HepG2 (cell line): ENCODE measurements around the gene P3H2. TPM values are rescaled to one million over a fixed set of nuclear protein-coding genes. Genes with fewer than 3 reads are reported as not detected.

Experiments used
- ATAC-seq: fragments of 200-7000 bp; cut with Tn5 transposase; 3 replicates; pipeline ENCODE4 v1.9.1; 2020; ENCODE audit warnings: mild to moderate bottlenecking, moderate library complexity
- BruUV-seq: library from RNA; stranded (reverse); fragments of 400-500 nt; replicated peaks from 2 replicates; lab custom pipeline; 2021; lab: Mats Ljungman, UMichigan
- CTCF ChIA-PET: fragments of 300-600 bp; formaldehyde crosslinking; extraction: SDS; loops from one replicate; lab custom pipeline; 2021; ENCODE audit warnings: low total read pairs, inconsistent platforms, low intra/inter-chr PET ratio; lab: Yijun Ruan, JAX
- POLR2A ChIA-PET: fragments of 350-600 bp; sonication (Branson Sonifier 250); formaldehyde crosslinking; loops from one replicate; lab custom pipeline; 2020; ENCODE audit warnings: antibody characterized with exemption, inconsistent platforms; lab: Yijun Ruan, JAX
- DNase-seq: peaks from one replicate; pipeline ENCODE4 v3.0.0-alpha.2; 2015; ENCODE audit warnings: low spot score
- FAIRE-seq: peaks from 3 replicates; lab custom pipeline; 2011; peaks lifted over from hg19 to GRCh38; lab: Jason Lieb, UNC
- H2AFZ ChIP-seq: one replicate; pipeline ENCODE4 v1.6.1; 2011; ENCODE audit warnings: low read length, inconsistent platforms
- H3K27ac ChIP-seq: fragments of 300-600 bp; 3 replicates; pipeline ENCODE4 v1.8.0; 2011; ENCODE audit warnings: mixed run types, mild to moderate bottlenecking, mixed read lengths, low read length, inconsistent platforms; ENCODE audit not compliant: insufficient read depth; ENCODE audit errors: extremely low read length
- H3K27me3 ChIP-seq, 2 experiments: fragments of 200-600 bp in 1 of 2; 2 replicates in 1 of 2; 3 replicates in 1 of 2; pipeline versions ENCODE4 v1.6.0 to v1.8.0; 2011; ENCODE audit warnings: low read length in 2 of 2, mild to moderate bottlenecking in 2 of 2, moderate library complexity in 2 of 2, inconsistent platforms in 1 of 2; ENCODE audit not compliant: insufficient read depth in 2 of 2, control insufficient read depth in 1 of 2
- H3K36me3 ChIP-seq, 2 experiments: fragments of 200-600 bp in 1 of 2; replicated peaks in 1 of 2; 2 replicates in 1 of 2; 3 replicates in 1 of 2; pipeline versions ENCODE4 v1.5.1 to v1.8.0; 2011; ENCODE audit warnings: low read length in 2 of 2, inconsistent platforms in 1 of 2; ENCODE audit not compliant: insufficient read depth in 2 of 2, control insufficient read depth in 1 of 2
- H3K4me1 ChIP-seq: 2 replicates; pipeline ENCODE4 v1.5.1; 2012; ENCODE audit warnings: low read length, inconsistent platforms; ENCODE audit not compliant: insufficient read depth
- H3K4me2 ChIP-seq: 2 replicates; pipeline ENCODE4 v1.6.0; 2011; ENCODE audit warnings: low read depth, low read length, inconsistent platforms
- H3K4me3 ChIP-seq, 3 experiments: fragments of 200-600 bp in 1 of 3; sonication (generic), shearing (Covaris generic) in 1 of 3; replicated peaks in 1 of 3; 2 replicates each; pipeline ENCODE4 v1.5.1; 2011 to 2016; ENCODE audit warnings: low read length in 3 of 3, inconsistent platforms in 2 of 3, low read depth in 2 of 3, mild to moderate bottlenecking in 2 of 3, control low read depth in 1 of 3, mixed read lengths in 1 of 3; ENCODE audit not compliant: insufficient read depth in 1 of 3
- H3K79me2 ChIP-seq: one replicate; pipeline ENCODE4 v1.6.1; 2011; ENCODE audit warnings: low read length, inconsistent platforms; ENCODE audit not compliant: insufficient read depth
- H3K9ac ChIP-seq: 2 replicates; pipeline ENCODE4 v1.6.0; 2011; ENCODE audit warnings: mild to moderate bottlenecking, low read depth, low read length, inconsistent platforms; ENCODE audit not compliant: insufficient read depth
- H3K9me3 ChIP-seq: 2 replicates; pipeline ENCODE4 v1.5.1; 2012; ENCODE audit warnings: mild to moderate bottlenecking, low read length
- H4K20me1 ChIP-seq: 2 replicates; pipeline ENCODE4 v1.6.0; 2011; ENCODE audit warnings: inconsistent platforms, mild to moderate bottlenecking, low read length, moderate library complexity; ENCODE audit not compliant: insufficient read depth
- HOXD1 ChIP-seq: sonication (generic); formaldehyde crosslinking; IDR thresholded peaks from 2 replicates; pipeline ENCODE4 v1.5.0; 2020; ENCODE audit warnings: missing genetic modification reagents
- KLF11 ChIP-seq: IDR thresholded peaks from 2 replicates; pipeline ENCODE4 v1.6.1; 2016; ENCODE audit warnings: missing compliant biosample characterization
- WGBS: methylation state at CpG from one replicate; pipeline ENCODE4 v1.1.6; 2017; ENCODE audit warnings: low lambda C conversion rate; 5-methylcytosine and 5-hydroxymethylcytosine counted together
- in situ Hi-C: cut with HindIII; loops from 2 replicates; pipeline ENCODE4 v1.10.0; 2017; ENCODE audit warnings: low pct_unique_long_range_greater_than_20kb; ENCODE audit not compliant: extremely low pct_ligation_motif_present
- intact Hi-C: fragments of 100-400 bp; cut with micrococcal nuclease; formaldehyde crosslinking; loops from one replicate; pipeline ENCODE4 v1.10.0; 2022; ENCODE audit not compliant: unreplicated experiment
- polyA plus RNA-seq, 8 experiments: library from polyadenylated mRNA; depleted of rRNA in 3 of 8; stranded (reverse) in 7 of 8; unstranded in 1 of 8; fragments of >200 nt; fragmentation: Illumina TruSeq in 4 of 8; extraction: Trizol in 4 of 8; gene quantifications; 2 replicates each; pipeline versions ENCODE4 v1.2.1 to v1.2.3, GENCODE V29; 2011 to 2016; ENCODE audit warnings: low read depth in 4 of 8, missing spikeins in 1 of 8, mixed read lengths in 1 of 8; ENCODE audit not compliant: insufficient read depth in 1 of 8
- total RNA-seq, 5 experiments: library from RNA; depleted of rRNA; stranded (reverse); fragments of >200 nt; fragmentation: Illumina TruSeq; extraction: Trizol; gene quantifications; 2 replicates each; pipeline ENCODE4 v1.2.3, GENCODE V29; 2016; ENCODE audit warnings: low read depth in 1 of 5

Gene P3H2
- total and polyA plus RNA-seq, 2 of the 13 experiments (the other 11 are each of a cell fraction or from before 2014, with no cell fraction given), result not detected

DNA sequence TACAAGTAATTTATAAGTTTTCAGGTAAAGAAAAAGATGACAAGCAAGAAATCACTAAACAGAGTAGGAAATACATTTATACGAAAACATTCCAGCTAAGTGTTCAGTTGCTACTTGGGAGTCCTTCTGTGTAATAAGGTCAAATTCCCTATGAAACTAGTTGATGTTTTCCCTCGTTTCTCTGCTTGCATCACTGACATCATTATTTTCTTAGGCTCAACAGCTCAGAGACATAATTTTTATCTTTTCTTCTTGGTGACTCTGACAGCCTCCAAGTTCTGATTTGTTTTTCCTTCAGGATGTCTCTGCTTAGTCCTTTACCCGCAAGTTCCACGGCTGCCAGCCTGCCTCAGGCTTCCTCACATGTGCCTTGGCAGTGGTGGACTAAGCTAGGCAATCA, 173.6 kb downstream of the P3H2 start:
- H3K9me3 ChIP-seq, result no peaks in the 10 kb centered on the region

GRCh38 chr3:189945935-189946709, 174.6 kb downstream of the P3H2 start:
- DNase-seq, result no peak
- WGBS, result 55% methylated on average over 6 of the region's 6 CpGs
- BruUV-seq, result no TSS peak
- Histone ChIP-seq H3K36me3 (no peaks in the 10 kb centered on the region), H3K9ac (no peak overlapping the region), H2AFZ (no peak overlapping the region)
- ATAC-seq, result no peak
- CTCF ChIA-PET, result no interaction called here
- POLR2A ChIA-PET, result no interaction called here
- no peak for TF ChIP-seq HOXD1 (CRISPR knock-in tag)
- TF ChIP-seq, all 625 proteins: peak for 0
- H3K4me3 ChIP-seq, result no peak overlapping the region
- H3K4me1 ChIP-seq, result peaks cover 29% of the 10 kb centered on the region
- H3K27me3 ChIP-seq, result no peaks in the 10 kb centered on the region
- H3K4me2 ChIP-seq, result no peak overlapping the region
- H3K79me2 ChIP-seq, result no peaks in the 10 kb centered on the region
- H4K20me1 ChIP-seq, result no peaks in the 10 kb centered on the region
- H3K9me3 ChIP-seq, result no peaks in the 10 kb centered on the region
- no peak for FAIRE-seq
- intact Hi-C loops, result no loop called here
- in situ Hi-C loops, result loop anchor here (5.0 kb wide), 1 partner anchor 674 kb away; no protein-coding TSS in a partner anchor
- no peak overlapping the region for H3K27ac ChIP-seq

More for the DNA sequence above, 173.6 kb downstream of the P3H2 start:
- BruUV-seq, result no TSS peak
- H3K27ac ChIP-seq, result no peak overlapping the region
- CTCF ChIA-PET, result interaction anchor here (1.3 kb wide), 1 partner anchor 677 kb away, joined by 3 read pairs; no protein-coding TSS in a partner anchor
- no peak for TF ChIP-seq KLF11 (CRISPR knock-in tag)
- TF ChIP-seq, all 625 proteins: peak for 0
- H3K4me1 ChIP-seq, result peaks cover 19% of the 10 kb centered on the region
- no peaks in the 10 kb centered on the region for H4K20me1 ChIP-seq
- no peaks in the 10 kb centered on the region for H3K36me3 ChIP-seq
- H3K9ac ChIP-seq, result no peak overlapping the region
- POLR2A ChIA-PET, result no interaction called here
- no peak overlapping the region for H2AFZ ChIP-seq
- ATAC-seq (no peak), DNase-seq (no peak), FAIRE-seq (no peak)
- no peak overlapping the region for H3K4me3 ChIP-seq
- no peak overlapping the region for H3K4me2 ChIP-seq
- in situ Hi-C loops (loop anchor here (5.0 kb wide), 1 partner anchor 675 kb away; no protein-coding TSS in a partner anchor), intact Hi-C loops (no loop called here)
- no peaks in the 10 kb centered on the region for H3K79me2 ChIP-seq
- H3K27me3 ChIP-seq, result no peaks in the 10 kb centered on the region
- 12% methylated on average over 4 of the region's 4 CpGs for WGBS
